ENCODE data around the gene EAF2.

GRCh38 chr3:121895121-121895520 lies 60.1 kb downstream of the EAF2 start:
- TF ChIP-seq CTCF (IDR thresholded peaks at IDR 0.05): no peak
- TF ChIP-seq POLR2A (IDR thresholded peaks at IDR 0.05): no peak

Measured in esophagus squamous epithelium (tissue), 4 donors.